Gastrocnemius medialis (tissue), 4 donors: ENCODE results near the gene REX1BD. TPM values are rescaled to one million over a fixed set of nuclear protein-coding genes. Genes with fewer than 3 reads are reported as not detected.
A peak's percentile ranks its signal among the peaks of the same experiment; 100 is the strongest.

ENCODE experiments used
- ATAC-seq, 2 donors: fragments of 150-250 bp; one replicate each; pipeline ENCODE4 v1.9.1; 2016
- DNase-seq, 2 donors: peaks; one replicate each; pipeline ENCODE4 v3.0.0-alpha.2; 2019
- H3K27ac ChIP-seq, 4 donors: fragments of 200-600 bp; sonication (generic); 1 replicate in 1 of 4; 2 replicates in 3 of 4; pipeline ENCODE4 v1.5.1; 2016 to 2018; ENCODE audit warnings: mild to moderate bottlenecking in 2 of 4, moderate library complexity in 1 of 4
- H3K27me3 ChIP-seq, 3 donors: fragments of 200-600 bp; sonication (generic) in 2 of 3; 1 replicate in 1 of 3; 2 replicates in 2 of 3; pipeline versions ENCODE4 v1.5.1 to v1.6.0; 2016 to 2019; ENCODE audit warnings: mild to moderate bottlenecking in 1 of 3, moderate library complexity in 1 of 3
- H3K36me3 ChIP-seq, 2 donors: fragments of 200-600 bp; sonication (generic) in 1 of 2; one replicate each; pipeline ENCODE4 v1.5.1; 2017 to 2018
- H3K4me1 ChIP-seq, 2 donors: fragments of 200-600 bp; sonication (generic) in 1 of 2; one replicate each; pipeline ENCODE4 v1.5.1; 2016 to 2017; ENCODE audit warnings: mild to moderate bottlenecking in 2 of 2
- H3K4me3 ChIP-seq, 4 donors: fragments of 200-600 bp; sonication (generic) in 3 of 4; 1 replicate in 1 of 4; 2 replicates in 3 of 4; pipeline ENCODE4 v1.5.1; 2016 to 2019; ENCODE audit warnings: mild to moderate bottlenecking in 2 of 4
- H3K9me3 ChIP-seq, 3 donors: fragments of 200-600 bp; sonication (generic) in 2 of 3; 1 replicate in 1 of 3; 2 replicates in 2 of 3; pipeline ENCODE4 v1.5.1; 2016 to 2019
- POLR2A ChIP-seq, 2 donors: fragments of 450-650 bp; IDR thresholded peaks; one replicate each; pipeline ENCODE4 v1.6.1; 2017; ENCODE audit warnings: antibody characterized with exemption in 2 of 2, mild to moderate bottlenecking in 2 of 2, moderate library complexity in 2 of 2
- in situ Hi-C, 4 donors: fragments of 200-750 bp; cut with MboI; loops; one replicate each; pipeline versions ENCODE4 v1.15.0 to v1.8.0; 2017; ENCODE audit warnings: low sequenced_read_pairs in 4 of 4
- intact Hi-C: fragments of 100-400 bp; cut with DNase I; formaldehyde crosslinking; loops from one replicate; pipeline ENCODE4 v1.15.1; 2023; ENCODE audit warnings: low total_unique reads
- total RNA-seq, 4 donors: library from RNA; depleted of rRNA; stranded (reverse); fragments of >200 nt; gene quantifications; one replicate each; pipeline versions ENCODE4 v1.1.0 to v1.2.3, GENCODE V29; 2016
- TF ChIP-seq, protein P1 (sequence below), 5 experiments: fragments of 450-650 bp in 3 of 5; fragments of 200-600 bp in 2 of 5; sonication (generic) in 2 of 5; IDR thresholded peaks in 4 of 5; conservative IDR thresholded peaks in 1 of 5; 1 replicate in 4 of 5; 2 replicates in 1 of 5; pipeline ENCODE4 v1.5.1; 2016 to 2019; ENCODE audit warnings: antibody characterized with exemption in 5 of 5, mild to moderate bottlenecking in 3 of 5, moderate library complexity in 3 of 5

The REX1BD gene
- total RNA-seq, 4 donors from 2014 or later = 163 to 337 (median 187) TPM

DNA sequence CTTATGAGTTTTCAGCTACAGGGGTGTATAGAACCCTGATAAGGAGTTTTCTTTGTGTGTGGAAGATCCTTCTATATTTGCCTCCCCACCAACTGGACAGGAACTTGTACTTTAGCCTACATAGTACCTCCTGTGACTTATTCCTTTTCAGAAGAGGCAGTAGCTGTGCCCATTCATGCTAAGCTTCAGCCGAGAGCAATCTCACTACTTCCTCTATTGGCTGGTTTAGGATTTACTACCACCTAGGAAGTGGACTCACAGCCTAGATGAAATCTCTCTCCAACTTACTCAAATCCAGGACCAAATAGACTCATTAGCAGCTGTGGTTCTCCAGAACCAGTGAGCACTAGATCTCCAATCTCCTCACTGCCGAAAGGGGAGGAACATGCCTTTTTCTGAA lies 2.3 kb upstream of the REX1BD start:
- Histone ChIP-seq H3K27ac (no peak overlapping the region), H3K9me3 (no peaks in the 10 kb centered on the region), H3K36me3 (peaks cover 0 to 10% of the 10 kb centered on the region in 2 donors), H3K27me3 (no peaks in the 10 kb centered on the region), H3K4me3 (no peak overlapping the region), H3K4me1 (peaks cover 16 to 19% of the 10 kb centered on the region in 2 donors)
- ATAC-seq = no peak
- TF ChIP-seq, protein P1, sequence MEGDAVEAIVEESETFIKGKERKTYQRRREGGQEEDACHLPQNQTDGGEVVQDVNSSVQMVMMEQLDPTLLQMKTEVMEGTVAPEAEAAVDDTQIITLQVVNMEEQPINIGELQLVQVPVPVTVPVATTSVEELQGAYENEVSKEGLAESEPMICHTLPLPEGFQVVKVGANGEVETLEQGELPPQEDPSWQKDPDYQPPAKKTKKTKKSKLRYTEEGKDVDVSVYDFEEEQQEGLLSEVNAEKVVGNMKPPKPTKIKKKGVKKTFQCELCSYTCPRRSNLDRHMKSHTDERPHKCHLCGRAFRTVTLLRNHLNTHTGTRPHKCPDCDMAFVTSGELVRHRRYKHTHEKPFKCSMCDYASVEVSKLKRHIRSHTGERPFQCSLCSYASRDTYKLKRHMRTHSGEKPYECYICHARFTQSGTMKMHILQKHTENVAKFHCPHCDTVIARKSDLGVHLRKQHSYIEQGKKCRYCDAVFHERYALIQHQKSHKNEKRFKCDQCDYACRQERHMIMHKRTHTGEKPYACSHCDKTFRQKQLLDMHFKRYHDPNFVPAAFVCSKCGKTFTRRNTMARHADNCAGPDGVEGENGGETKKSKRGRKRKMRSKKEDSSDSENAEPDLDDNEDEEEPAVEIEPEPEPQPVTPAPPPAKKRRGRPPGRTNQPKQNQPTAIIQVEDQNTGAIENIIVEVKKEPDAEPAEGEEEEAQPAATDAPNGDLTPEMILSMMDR (IDR thresholded peaks at IDR 0.05 in 4 of 5, conservative IDR thresholded peaks at IDR 0.05 in 1 of 5) = no peak
- no peak for TF ChIP-seq POLR2A (IDR thresholded peaks at IDR 0.05)
- in situ Hi-C loops (loop anchor here in 1 of 4 donors (25.0 kb wide), 1 partner anchor 251 kb away; the partner anchor contains the start of gene UPF1), intact Hi-C loops (no loop called here)
- DNase-seq = no peak

- H3K27ac ChIP-seq = peak overlapping the region; percentile 84 to 96 (median 94)
- TF ChIP-seq, protein P1 (IDR thresholded peaks at IDR 0.05 in 4 of 5, conservative IDR thresholded peaks at IDR 0.05 in 1 of 5) = no peak
- no peak for TF ChIP-seq POLR2A (IDR thresholded peaks at IDR 0.05)
- in situ Hi-C loops = loop anchor here in 1 of 4 donors (25.0 kb wide), 1 partner anchor 250 kb away; the partner anchor contains the start of gene UPF1
- no peak overlapping the region for H3K4me3 ChIP-seq
- peaks cover 0 to 12% of the 10 kb centered on the region in 2 donors for H3K36me3 ChIP-seq
- H3K27me3 ChIP-seq = no peaks in the 10 kb centered on the region
- intact Hi-C loops = no loop called here
- H3K9me3 ChIP-seq = no peaks in the 10 kb centered on the region
- ATAC-seq = no peak
- DNase-seq = no peak
- H3K4me1 ChIP-seq = peaks cover 16 to 19% of the 10 kb centered on the region in 2 donors
Measured at GRCh38 chr19:18587561-18587960, 1.0 kb upstream of the REX1BD start.

- DNase-seq (no peak), ATAC-seq (peak in 1 of 2 donors; percentile 23)
- in situ Hi-C loops = loop anchor here in 1 of 4 donors (25.0 kb wide), 1 partner anchor 249 kb away; the partner anchor contains the start of gene UPF1
- TF ChIP-seq, protein P1 (IDR thresholded peaks at IDR 0.05 in 4 of 5, conservative IDR thresholded peaks at IDR 0.05 in 1 of 5) = no peak
- no peak for TF ChIP-seq POLR2A (IDR thresholded peaks at IDR 0.05)
- intact Hi-C loops = loop anchor here (2.0 kb wide), 2 partner anchors 91 to 137 kb away; no protein-coding TSS in a partner anchor
- H3K9me3 ChIP-seq = no peaks in the 10 kb centered on the region
- no peaks in the 10 kb centered on the region for H3K27me3 ChIP-seq
- H3K4me3 ChIP-seq = peak overlapping the region; percentile 67 to 100 (median 88)
- H3K27ac ChIP-seq = peak overlapping the region; percentile 84 to 96 (median 94)
- peaks cover 16 to 19% of the 10 kb centered on the region in 2 donors for H3K4me1 ChIP-seq
- H3K36me3 ChIP-seq = peaks cover 0 to 12% of the 10 kb centered on the region in 2 donors
Measured at GRCh38 chr19:18587962-18588610, 512 bp upstream of the REX1BD start.

DNA sequence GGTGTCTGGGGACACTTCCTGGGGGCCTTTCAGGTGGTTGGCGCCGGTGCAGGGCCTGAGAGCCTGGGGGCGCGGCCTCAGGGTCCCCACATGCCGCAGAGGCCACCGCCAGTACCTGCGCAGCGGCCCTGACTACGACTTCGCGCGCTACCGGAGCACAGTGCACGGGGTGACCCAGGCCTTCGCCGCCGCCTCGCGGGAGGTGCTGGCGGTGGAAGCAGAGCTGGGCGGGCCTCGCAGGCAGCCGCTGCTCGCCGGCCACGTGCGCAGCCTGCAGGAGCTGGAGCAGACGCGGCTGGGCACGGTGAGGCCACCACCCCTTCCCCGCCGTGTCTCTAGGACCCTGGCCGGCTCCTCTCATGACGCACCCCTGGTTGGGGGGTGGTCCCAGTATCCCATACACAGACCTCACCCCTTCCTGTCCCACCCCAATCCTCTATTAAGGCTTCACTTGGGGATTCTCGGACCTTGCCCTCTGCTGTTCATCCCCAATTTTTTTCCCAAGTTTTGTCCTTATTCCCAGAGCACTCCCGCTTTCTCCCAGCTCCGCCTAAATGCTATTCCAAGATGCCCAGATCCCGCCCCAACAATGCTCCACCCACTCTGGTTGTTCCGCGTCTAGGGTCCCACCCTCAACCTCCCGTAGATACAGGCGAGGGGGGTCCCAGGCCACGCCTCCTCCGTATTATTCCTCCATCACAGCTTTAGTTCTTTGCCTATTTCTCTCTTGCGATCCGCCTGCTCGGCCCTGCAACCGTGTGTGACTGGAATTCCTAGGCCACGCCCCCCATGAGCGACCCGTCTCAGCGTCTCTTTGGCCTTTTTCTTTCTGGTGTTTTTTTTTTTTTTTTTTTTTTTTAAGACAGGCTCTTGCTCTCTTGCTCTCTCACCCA lies 1.0 kb downstream of the REX1BD start:
- Histone ChIP-seq H3K36me3 (peaks cover 0 to 12% of the 10 kb centered on the region in 2 donors), H3K4me3 (peak overlapping the region; percentile 67 to 100 (median 88)), H3K27me3 (no peaks in the 10 kb centered on the region), H3K4me1 (peaks cover 24 to 25% of the 10 kb centered on the region in 2 donors), H3K9me3 (no peaks in the 10 kb centered on the region), H3K27ac (peak overlapping the region; percentile 84 to 96 (median 94))
- intact Hi-C loops = loop anchor here (2.0 to 5.0 kb wide), 4 partner anchors 89 to 353 kb away; partner anchors contain the start of genes HOMER3 and UPF1
- DNase-seq (peak; percentile 48 to 67), ATAC-seq (peak; percentile 55)
- in situ Hi-C loops = loop anchor here (10.0 to 25.0 kb wide), 4 partner anchors 85 to 265 kb away; partner anchors contain the start of gene UPF1 (in 1 of the 4)
- TF ChIP-seq, protein P1 (IDR thresholded peaks at IDR 0.05 in 4 of 5, conservative IDR thresholded peaks at IDR 0.05 in 1 of 5) = peak; percentile 8 to 35 (median 31)
- TF ChIP-seq POLR2A (IDR thresholded peaks at IDR 0.05) = no peak
